Activated CD8-positive, alpha-beta memory T cell treated with anti-CD3 and anti-CD28 coated beads, Interleukin-2, amount 10 ng/mL, durations not matched to agents 7 days and 5 days (primary cell): Measurements from ENCODE around the gene WNT5A. TPM values are rescaled to one million over a fixed set of nuclear protein-coding genes. Genes with fewer than 3 reads are reported as not detected.

Source experiments
- ATAC-seq: fragments of 150-1000 bp; cut with Tn5 transposase; one replicate; pipeline ENCODE4 v1.10.0; 2021; ENCODE audit warnings: moderate library complexity
- CTCF ChIA-PET: fragments of 350-600 bp; sonication (Branson Sonifier 250); formaldehyde crosslinking; loops from one replicate; lab custom pipeline; 2021; ENCODE audit warnings: antibody characterized with exemption; lab: Charles Lee
- DNase-seq: peaks from one replicate; pipeline ENCODE4 v3.0.0-alpha.2; 2020
- H3K27ac Mint-ChIP-seq: one replicate; pipeline ENCODE4 v1.8.0; 2021; ENCODE audit warnings: mild to moderate bottlenecking, mixed read lengths
- H3K27me3 Mint-ChIP-seq: one replicate; pipeline ENCODE4 v1.8.0; 2021; ENCODE audit warnings: mixed read lengths
- H3K36me3 Mint-ChIP-seq: one replicate; pipeline ENCODE4 v1.8.0; 2021; ENCODE audit warnings: mild to moderate bottlenecking, mixed read lengths
- H3K4me1 Mint-ChIP-seq: one replicate; pipeline ENCODE4 v1.8.0; 2021; ENCODE audit warnings: mixed read lengths
- H3K4me3 Mint-ChIP-seq: one replicate; pipeline ENCODE4 v1.8.0; 2021; ENCODE audit warnings: mild to moderate bottlenecking, moderate library complexity, mixed read lengths
- H3K9me3 Mint-ChIP-seq: one replicate; pipeline ENCODE4 v1.8.0; 2022; ENCODE audit warnings: low read depth, mixed read lengths
- total RNA-seq, 2 experiments: library from RNA; stranded (reverse); gene quantifications; one replicate each; pipeline ENCODE4 v1.2.3, GENCODE V29; 2021

The WNT5A gene
- total RNA-seq, 2 experiments from 2014 or later, result 0.16 TPM; not detected in 1

DNA sequence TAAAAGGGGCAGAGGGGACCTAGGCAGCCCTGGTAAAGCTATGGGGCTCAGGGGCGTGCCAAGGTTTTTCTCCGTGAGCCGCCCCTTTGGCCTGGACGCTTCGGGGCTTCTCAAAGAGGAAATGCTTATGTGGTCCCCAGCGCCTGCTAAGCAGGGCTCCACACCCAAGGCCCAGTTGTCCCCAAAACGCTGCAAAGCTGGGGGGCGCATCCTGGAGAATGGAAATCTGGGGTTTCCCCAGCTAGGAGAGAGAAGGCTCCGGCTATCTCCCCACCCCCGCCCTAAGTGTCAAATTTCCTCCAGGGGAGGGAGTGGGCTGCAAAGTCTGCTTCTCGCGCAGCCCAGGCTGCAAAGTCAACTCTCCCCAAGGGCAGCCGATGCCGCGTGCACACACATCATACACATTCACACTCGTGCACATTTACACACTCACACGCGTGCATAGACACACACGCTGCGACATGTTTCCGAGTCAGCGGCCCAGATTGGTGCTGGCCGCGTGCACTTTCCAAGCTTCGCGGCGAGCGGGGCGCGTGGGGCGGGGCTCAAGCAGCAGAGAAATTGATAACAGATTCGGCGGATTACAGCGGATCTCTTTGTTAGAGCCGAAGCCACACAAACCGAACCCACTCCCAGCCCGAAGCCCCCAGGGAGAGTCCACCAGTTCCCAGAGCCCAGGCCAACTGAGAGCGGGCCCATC lies 4.5 kb downstream of the WNT5A start:
- no peak for ATAC-seq

GRCh38 chr3:55481744-55482495 lies 5.2 kb downstream of the WNT5A start:
- Mint-ChIP-seq H3K36me3 (no peaks in the 10 kb centered on the region), H3K4me3 (no peak overlapping the region), H3K27me3 (peaks cover 81% of the 10 kb centered on the region), H3K27ac (no peak overlapping the region), H3K9me3 (no peaks in the 10 kb centered on the region), H3K4me1 (peaks cover 6% of the 10 kb centered on the region)
- no peak for DNase-seq
- CTCF ChIA-PET, result no interaction called here
- no peak for ATAC-seq

More for the DNA sequence above, 4.5 kb downstream of the WNT5A start:
- no peak overlapping the region for H3K4me3 Mint-ChIP-seq
- H3K27me3 Mint-ChIP-seq, result peaks cover 82% of the 10 kb centered on the region
- DNase-seq, result no peak
- CTCF ChIA-PET, result no interaction called here
- H3K36me3 Mint-ChIP-seq, result no peaks in the 10 kb centered on the region
- H3K27ac Mint-ChIP-seq, result no peak overlapping the region
- no peaks in the 10 kb centered on the region for H3K9me3 Mint-ChIP-seq
- peaks cover 8% of the 10 kb centered on the region for H3K4me1 Mint-ChIP-seq

GRCh38 chr3:55480911-55481743 lies 6.0 kb downstream of the WNT5A start:
- peaks cover 76% of the 10 kb centered on the region for H3K27me3 Mint-ChIP-seq

DNA sequence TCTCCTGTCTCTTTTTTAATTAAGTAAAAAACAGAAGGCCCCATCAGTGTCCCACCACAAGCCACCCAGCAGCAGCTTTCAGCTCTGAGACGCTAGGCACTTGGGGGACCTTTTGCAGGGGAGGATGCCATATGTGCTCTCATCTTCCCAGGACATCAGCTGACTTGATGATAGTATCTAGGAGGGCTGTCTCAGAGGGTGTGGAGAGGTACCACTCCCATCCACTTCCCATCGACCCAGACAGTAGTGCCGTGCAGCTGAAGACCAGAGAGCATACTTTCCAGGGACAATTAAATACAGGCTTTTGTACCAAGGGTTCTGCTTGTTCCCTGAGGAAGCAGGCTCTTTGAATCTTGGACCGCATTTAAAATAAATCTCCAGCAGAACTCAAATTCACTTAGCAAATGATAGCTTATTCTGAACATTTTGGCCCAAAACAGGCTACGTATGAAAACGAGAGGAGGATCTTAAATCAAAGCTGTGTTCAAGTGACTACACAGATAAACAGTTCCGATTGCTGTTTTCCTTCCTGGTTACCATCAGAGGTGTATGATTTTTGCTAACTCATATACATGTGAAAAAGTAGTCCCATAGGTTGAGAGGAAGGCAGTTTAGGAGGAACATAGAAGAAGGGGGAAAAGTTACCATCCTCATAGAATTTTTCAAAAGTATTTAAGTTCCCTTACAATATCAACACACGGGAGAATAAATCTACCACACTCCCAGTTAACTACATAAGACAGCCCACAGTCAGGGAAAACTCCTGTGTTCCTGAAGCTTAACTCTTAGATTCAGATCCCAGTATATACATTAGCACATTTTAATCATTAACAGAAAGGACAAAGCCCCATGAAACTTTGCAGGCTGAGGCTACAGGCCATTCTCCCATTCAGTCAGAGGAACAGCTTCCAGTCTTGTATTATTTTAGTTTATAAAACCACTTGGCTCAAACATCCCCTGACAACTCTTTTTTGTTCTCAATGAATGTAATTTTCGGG lies 9.5 kb downstream of the WNT5A start:
- Mint-ChIP-seq H3K36me3 (no peaks in the 10 kb centered on the region), H3K9me3 (no peaks in the 10 kb centered on the region), H3K27ac (no peak overlapping the region), H3K27me3 (peaks cover 43% of the 10 kb centered on the region), H3K4me1 (no peaks in the 10 kb centered on the region), H3K4me3 (no peak overlapping the region)
- ATAC-seq (no peak), DNase-seq (no peak)
- CTCF ChIA-PET, result no interaction called here

More at GRCh38 chr3:55480911-55481743, 6.0 kb downstream of the WNT5A start:
- ATAC-seq (no peak), DNase-seq (no peak)
- Mint-ChIP-seq H3K4me3 (no peak overlapping the region), H3K27ac (no peak overlapping the region), H3K4me1 (peaks cover 2% of the 10 kb centered on the region), H3K36me3 (no peaks in the 10 kb centered on the region), H3K9me3 (no peaks in the 10 kb centered on the region)
- CTCF ChIA-PET, result no interaction called here

DNA sequence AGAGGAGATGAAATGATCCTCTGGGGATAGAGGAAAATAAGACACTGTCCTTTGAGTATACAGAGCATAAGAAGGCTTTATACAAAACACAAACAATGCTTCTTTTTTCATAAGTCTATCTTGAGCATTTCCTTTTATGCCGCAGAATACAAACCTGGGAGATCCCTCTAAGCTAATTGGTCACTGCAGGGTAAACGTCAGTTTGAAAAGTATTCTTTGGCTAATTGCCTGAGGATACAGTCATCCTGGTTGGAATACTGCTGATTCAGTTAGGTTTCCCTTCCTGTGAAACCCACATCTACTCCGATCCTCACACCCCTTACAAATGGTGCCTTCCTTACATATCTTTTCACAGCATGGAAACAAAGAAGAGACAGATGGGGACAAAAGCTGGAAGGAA lies 10.6 kb downstream of the WNT5A start:
- Mint-ChIP-seq H3K27ac (no peak overlapping the region), H3K4me3 (no peak overlapping the region), H3K9me3 (no peaks in the 10 kb centered on the region), H3K36me3 (no peaks in the 10 kb centered on the region), H3K27me3 (peaks cover 35% of the 10 kb centered on the region), H3K4me1 (no peaks in the 10 kb centered on the region)
- CTCF ChIA-PET, result no interaction called here
- ATAC-seq, result no peak
- DNase-seq, result no peak

GRCh38 chr3:55474213-55474632 lies 12.9 kb downstream of the WNT5A start:
- Mint-ChIP-seq H3K27me3 (peaks cover 17% of the 10 kb centered on the region), H3K4me1 (no peaks in the 10 kb centered on the region), H3K9me3 (no peaks in the 10 kb centered on the region), H3K4me3 (no peak overlapping the region), H3K36me3 (no peaks in the 10 kb centered on the region), H3K27ac (no peak overlapping the region)
- no peak for DNase-seq
- ATAC-seq, result no peak
- CTCF ChIA-PET, result no interaction called here

GRCh38 chr3:55473788-55474187 lies 13.3 kb downstream of the WNT5A start:
- DNase-seq, result no peak
- H3K9me3 Mint-ChIP-seq, result no peaks in the 10 kb centered on the region
- no peak for ATAC-seq
- H3K36me3 Mint-ChIP-seq, result no peaks in the 10 kb centered on the region
- no peak overlapping the region for H3K27ac Mint-ChIP-seq
- H3K4me3 Mint-ChIP-seq, result no peak overlapping the region
- H3K4me1 Mint-ChIP-seq, result no peaks in the 10 kb centered on the region
- CTCF ChIA-PET, result no interaction called here
- H3K27me3 Mint-ChIP-seq, result peaks cover 14% of the 10 kb centered on the region

GRCh38 chr3:55471522-55472280 lies 15.4 kb downstream of the WNT5A start:
- no peak overlapping the region for H3K4me3 Mint-ChIP-seq
- no peaks in the 10 kb centered on the region for H3K9me3 Mint-ChIP-seq
- DNase-seq (no peak), ATAC-seq (no peak)
- peaks cover 4% of the 10 kb centered on the region for H3K27me3 Mint-ChIP-seq
- no peaks in the 10 kb centered on the region for H3K4me1 Mint-ChIP-seq
- CTCF ChIA-PET, result no interaction called here
- no peak overlapping the region for H3K27ac Mint-ChIP-seq
- no peaks in the 10 kb centered on the region for H3K36me3 Mint-ChIP-seq

DNA sequence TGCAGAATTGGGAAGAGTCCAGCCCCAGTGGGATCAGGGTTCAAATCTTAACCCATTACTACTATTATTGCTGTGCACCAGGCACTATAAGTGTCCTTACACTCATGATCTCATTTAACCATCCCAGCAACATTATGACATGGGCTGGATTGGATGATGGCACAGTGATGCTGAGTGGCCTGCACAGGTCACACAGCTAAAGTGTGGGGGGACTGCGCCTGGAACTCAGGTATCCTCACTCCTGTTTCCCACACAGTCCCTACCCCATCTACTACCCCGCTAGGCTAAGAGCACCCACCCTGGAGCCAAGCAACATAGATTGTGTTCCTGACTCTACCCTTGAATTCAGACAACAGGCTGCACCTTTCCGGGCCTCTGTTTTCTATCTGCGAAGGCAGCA lies 16.0 kb downstream of the WNT5A start:
- Mint-ChIP-seq H3K4me1 (no peaks in the 10 kb centered on the region), H3K4me3 (no peak overlapping the region), H3K27ac (no peak overlapping the region), H3K27me3 (no peaks in the 10 kb centered on the region), H3K9me3 (no peaks in the 10 kb centered on the region), H3K36me3 (no peaks in the 10 kb centered on the region)
- no peak for DNase-seq
- CTCF ChIA-PET, result no interaction called here
- no peak for ATAC-seq

DNA sequence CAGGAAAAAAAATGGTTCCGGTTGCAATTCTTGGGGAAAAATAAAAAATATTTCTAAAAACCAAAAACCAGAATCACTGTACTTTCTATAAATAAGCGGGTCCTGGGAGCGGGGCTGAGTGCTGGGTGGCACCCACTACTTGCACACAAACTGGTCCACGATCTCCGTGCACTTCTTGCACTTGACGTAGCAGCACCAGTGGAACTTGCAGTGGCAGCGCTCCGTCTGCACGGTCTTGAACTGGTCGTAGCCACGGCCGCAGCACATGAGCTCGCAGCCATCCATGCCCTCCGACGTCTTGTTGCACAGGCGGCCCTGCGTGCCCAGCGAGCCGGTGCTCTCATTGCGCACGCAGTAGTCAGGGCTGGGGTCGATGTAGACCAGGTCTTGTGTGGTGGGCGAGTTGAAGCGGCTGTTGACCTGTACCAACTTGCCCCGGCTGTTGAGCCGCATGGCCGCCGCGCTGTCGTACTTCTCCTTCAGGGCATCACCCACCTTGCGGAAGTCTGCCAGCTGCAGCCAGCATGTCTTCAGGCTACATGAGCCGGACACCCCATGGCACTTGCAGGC lies 17.1 kb downstream of the WNT5A start:
- Mint-ChIP-seq H3K4me3 (no peak overlapping the region), H3K36me3 (no peaks in the 10 kb centered on the region), H3K27ac (no peak overlapping the region), H3K27me3 (no peaks in the 10 kb centered on the region), H3K4me1 (no peaks in the 10 kb centered on the region), H3K9me3 (no peaks in the 10 kb centered on the region)
- DNase-seq (no peak), ATAC-seq (no peak)
- CTCF ChIA-PET, result no interaction called here

GRCh38 chr3:55468251-55468650 lies 18.9 kb downstream of the WNT5A start:
- H3K4me3 Mint-ChIP-seq, result no peak overlapping the region
- no peak for DNase-seq
- no peaks in the 10 kb centered on the region for H3K36me3 Mint-ChIP-seq
- CTCF ChIA-PET, result no interaction called here
- no peaks in the 10 kb centered on the region for H3K4me1 Mint-ChIP-seq
- no peak for ATAC-seq
- H3K27me3 Mint-ChIP-seq, result no peaks in the 10 kb centered on the region
- no peak overlapping the region for H3K27ac Mint-ChIP-seq
- H3K9me3 Mint-ChIP-seq, result no peaks in the 10 kb centered on the region

DNA sequence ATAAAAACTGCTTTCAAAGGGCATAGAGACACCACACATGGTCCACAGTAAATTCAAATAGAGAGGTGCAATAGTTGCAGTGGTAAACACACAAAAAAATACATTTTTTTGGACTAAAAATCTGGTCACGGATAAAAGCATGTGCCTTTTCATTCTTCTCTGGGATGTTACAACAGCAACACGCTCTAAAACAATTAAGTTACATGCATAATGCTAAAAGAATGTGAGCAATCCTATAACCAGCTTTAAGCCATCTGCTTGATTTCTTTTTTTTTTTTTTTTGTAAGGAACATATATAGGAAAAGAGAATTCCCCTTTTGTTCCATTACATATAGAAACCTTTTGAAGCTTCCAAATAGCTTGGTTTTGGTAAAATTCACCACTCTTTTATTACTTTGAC lies 20.0 kb downstream of the WNT5A start:
- no peak for ATAC-seq
- Mint-ChIP-seq H3K36me3 (no peaks in the 10 kb centered on the region), H3K4me1 (no peaks in the 10 kb centered on the region), H3K9me3 (peaks cover 2% of the 10 kb centered on the region), H3K4me3 (no peak overlapping the region), H3K27me3 (no peaks in the 10 kb centered on the region), H3K27ac (no peak overlapping the region)
- CTCF ChIA-PET, result no interaction called here
- DNase-seq, result no peak
